HCT116 (cell line): ENCODE measurements around the gene LYSMD4. TPM values are rescaled to one million over a fixed set of nuclear protein-coding genes. Genes with fewer than 3 reads are reported as not detected.

Source experiments
- ATAC-seq: fragments of 200-7000 bp; cut with Tn5 transposase; 2 replicates; pipeline ENCODE4 v1.9.1; 2020; ENCODE audit warnings: mild to moderate bottlenecking, moderate library complexity
- BruUV-seq: library from RNA; stranded (reverse); fragments of 400-500 nt; replicated peaks from 2 replicates; lab custom pipeline; 2021; lab: Mats Ljungman, UMichigan
- CTCF ChIA-PET: fragments of 300-600 bp; sonication (Branson Sonifier 250); formaldehyde crosslinking; loops from one replicate; lab custom pipeline; 2021; ENCODE audit warnings: antibody characterized with exemption; lab: Charles Lee
- POLR2A ChIA-PET: fragments of 300-600, 350-600 bp; sonication (Branson Sonifier 250); formaldehyde crosslinking; loops from one replicate; lab custom pipeline; 2021; ENCODE audit warnings: antibody characterized with exemption; lab: Charles Lee
- RAD21 ChIA-PET, 2 experiments: fragments of 300-600 bp; sonication (Branson Sonifier 250); formaldehyde crosslinking; loops; one replicate each; lab custom pipeline; 2023; ENCODE audit warnings: low total read pairs in 2 of 2; ENCODE audit not compliant: uncharacterized antibody in 2 of 2, unreplicated experiment in 2 of 2, low non-redundant PET in 1 of 2; lab: Charles Lee
- DNase-seq: peaks from one replicate; pipeline ENCODE4 v3.0.0-alpha.2; 2010; ENCODE audit warnings: low read depth, low spot score
- H2AFZ ChIP-seq: fragments of 200-600 bp; shearing (Covaris generic), sonication (generic); 2 replicates; pipeline ENCODE4 v1.6.1; 2017; ENCODE audit warnings: low read depth, mixed run types, mixed read lengths, antibody characterized with exemption, low read length; ENCODE audit not compliant: poor library complexity, severe bottlenecking
- H3K27ac ChIP-seq: 2 replicates; pipeline ENCODE4 v1.5.1; 2012; ENCODE audit warnings: low read depth, low read length
- H3K27me3 ChIP-seq: fragments of 200-600 bp; sonication (generic); 2 replicates; pipeline ENCODE4 v1.6.1; 2016; ENCODE audit warnings: mixed run types, low read length, mixed read lengths; ENCODE audit not compliant: insufficient read depth
- H3K36me3 ChIP-seq, 2 experiments: fragments of 200-500 bp in 1 of 2; fragments of 200-600 bp in 1 of 2; sonication (Bioruptor generic) in 1 of 2; sonication (generic) in 1 of 2; 2 replicates each; pipeline versions ENCODE4 v1.5.1 to v1.6.1; 2014 to 2016; ENCODE audit warnings: low read length in 2 of 2, inconsistent platforms in 1 of 2, mixed read lengths in 1 of 2, mixed run types in 1 of 2; ENCODE audit not compliant: insufficient read depth in 2 of 2, control insufficient read depth in 1 of 2
- H3K4me1 ChIP-seq, 2 experiments: fragments of 200-600 bp in 1 of 2; sonication (generic) in 1 of 2; 2 replicates each; pipeline versions ENCODE4 v1.5.1 to v1.6.1; 2012 to 2017; ENCODE audit warnings: low read length in 2 of 2, inconsistent platforms in 1 of 2, mild to moderate bottlenecking in 1 of 2, mixed read lengths in 1 of 2, mixed run types in 1 of 2, moderate library complexity in 1 of 2; ENCODE audit not compliant: insufficient read depth in 2 of 2, control insufficient read depth in 1 of 2
- H3K4me2 ChIP-seq: fragments of 200-600 bp; sonication (generic); 2 replicates; pipeline ENCODE4 v1.6.1; 2017; ENCODE audit warnings: mixed run types, low read length, mixed read lengths
- H3K4me3 ChIP-seq, 2 experiments: fragments of 200-600 bp in 1 of 2; sonication (generic) in 1 of 2; replicated peaks in 1 of 2; 2 replicates each; pipeline ENCODE4 v1.5.1; 2011 to 2016; ENCODE audit warnings: low read length in 2 of 2, control low read depth in 1 of 2, low read depth in 1 of 2, mild to moderate bottlenecking in 1 of 2, mixed read lengths in 1 of 2, mixed run types in 1 of 2
- H3K79me2 ChIP-seq: fragments of 200-600 bp; sonication (generic); 2 replicates; pipeline ENCODE4 v1.6.1; 2017; ENCODE audit warnings: mild to moderate bottlenecking, mixed run types, low read length, moderate library complexity, mixed read lengths; ENCODE audit not compliant: insufficient read depth
- H3K9ac ChIP-seq: fragments of 200-600 bp; sonication (generic); 2 replicates; pipeline ENCODE4 v1.6.1; 2016; ENCODE audit warnings: low read length, mixed read lengths
- H3K9me2 ChIP-seq: fragments of 200-600 bp; sonication (generic), shearing (Covaris generic); 2 replicates; pipeline ENCODE4 v1.6.1; 2017; ENCODE audit warnings: mixed run types, mild to moderate bottlenecking, moderate library complexity; ENCODE audit not compliant: insufficient read depth
- H3K9me3 ChIP-seq, 2 experiments: fragments of 200-500 bp in 1 of 2; fragments of 200-600 bp in 1 of 2; sonication (Bioruptor generic) in 1 of 2; sonication (generic) in 1 of 2; 2 replicates each; pipeline ENCODE4 v1.6.1; 2014 to 2017; ENCODE audit warnings: low read length in 2 of 2, mixed read lengths in 2 of 2, inconsistent platforms in 1 of 2, low read depth in 1 of 2, mild to moderate bottlenecking in 1 of 2, mixed run types in 1 of 2, moderate library complexity in 1 of 2; ENCODE audit not compliant: control insufficient read depth in 1 of 2, insufficient read depth in 1 of 2
- H4K20me1 ChIP-seq: fragments of 200-600 bp; sonication (generic), shearing (Covaris generic); 2 replicates; pipeline ENCODE4 v1.6.1; 2017; ENCODE audit warnings: mixed run types, mild to moderate bottlenecking, moderate library complexity; ENCODE audit not compliant: insufficient read depth
- ATF3 ChIP-seq: IDR thresholded peaks from 2 replicates; pipeline ENCODE4 v1.6.1; 2012
- CBX3 ChIP-seq: IDR thresholded peaks from 2 replicates; pipeline ENCODE4 v1.6.1; 2012; ENCODE audit warnings: low read depth
- CEBPB ChIP-seq: IDR thresholded peaks from 2 replicates; pipeline ENCODE4 v1.6.1; 2012; ENCODE audit warnings: low read depth
- CTCF ChIP-seq, 3 experiments: fragments of 200-600 bp in 1 of 3; sonication (generic) in 1 of 3; IDR thresholded peaks in 2 of 3; conservative IDR thresholded peaks in 1 of 3; 2 replicates each; pipeline ENCODE4 v1.5.1; 2012 to 2017; ENCODE audit warnings: low read depth in 2 of 3, low read length in 2 of 3, antibody characterized with exemption in 1 of 3, borderline replicate concordance in 1 of 3, control low read depth in 1 of 3, mild to moderate bottlenecking in 1 of 3, mixed read lengths in 1 of 3, mixed run types in 1 of 3, moderate library complexity in 1 of 3; ENCODE audit not compliant: insufficient read depth in 1 of 3
- ELF1 ChIP-seq: IDR thresholded peaks from 2 replicates; pipeline ENCODE4 v1.6.1; 2012; ENCODE audit warnings: low read depth, borderline replicate concordance
- EZH2 ChIP-seq: fragments of 200-600 bp; sonication (generic); IDR thresholded peaks from 2 replicates; pipeline ENCODE4 v1.6.1; 2017; ENCODE audit warnings: antibody characterized with exemption, mixed run types
- EZH2phosphoT487 ChIP-seq: fragments of 200-600 bp; IDR thresholded peaks from 2 replicates; pipeline ENCODE4 v1.6.1; 2018; ENCODE audit warnings: antibody characterized with exemption, borderline replicate concordance
- FOSL1 ChIP-seq: IDR thresholded peaks from 2 replicates; pipeline ENCODE4 v1.6.1; 2012; ENCODE audit warnings: low read depth
- JUND ChIP-seq: IDR thresholded peaks from 2 replicates; pipeline ENCODE4 v1.6.1; 2012
- POLR2A ChIP-seq: IDR thresholded peaks from 2 replicates; pipeline ENCODE4 v1.7.0; 2011; ENCODE audit warnings: borderline replicate concordance; ENCODE audit not compliant: insufficient read depth, insufficient read length; ENCODE audit errors: extremely low read depth
- POLR2AphosphoS5 ChIP-seq: IDR thresholded peaks from 2 replicates; pipeline ENCODE4 v1.6.1; 2011; ENCODE audit warnings: mild to moderate bottlenecking, low read depth, low read length, moderate library complexity
- RAD21 ChIP-seq: IDR thresholded peaks from 2 replicates; pipeline ENCODE4 v1.6.1; 2012; ENCODE audit warnings: low read depth, mild to moderate bottlenecking
- REST ChIP-seq: IDR thresholded peaks from 2 replicates; pipeline ENCODE4 v1.6.1; 2012; ENCODE audit warnings: low read depth
- SIN3A ChIP-seq: IDR thresholded peaks from 2 replicates; pipeline ENCODE4 v1.6.1; 2012; ENCODE audit warnings: low read depth
- SP1 ChIP-seq: IDR thresholded peaks from 2 replicates; pipeline ENCODE4 v1.6.1; 2012; ENCODE audit warnings: low read depth
- SRF ChIP-seq: IDR thresholded peaks from 2 replicates; pipeline ENCODE4 v1.6.1; 2012; ENCODE audit warnings: low read depth
- TCF7L2 ChIP-seq: IDR thresholded peaks from 2 replicates; pipeline ENCODE4 v1.7.0; 2011; ENCODE audit warnings: borderline replicate concordance, inconsistent platforms; ENCODE audit not compliant: insufficient read depth, insufficient read length; ENCODE audit errors: extremely low read depth
- YY1 ChIP-seq: IDR thresholded peaks from 2 replicates; pipeline ENCODE4 v1.6.1; 2011; ENCODE audit warnings: low read length, low read depth, moderate library complexity, mild to moderate bottlenecking; ENCODE audit not compliant: insufficient replicate concordance; ENCODE audit errors: extremely low read depth
- ZFX ChIP-seq: fragments of 450-650 bp; IDR thresholded peaks from 2 replicates; pipeline ENCODE4 v1.6.1; 2017
- intact Hi-C: fragments of 100-400 bp; cut with micrococcal nuclease; formaldehyde crosslinking; loops from 2 replicates; pipeline ENCODE4 v1.10.0; 2022
- total RNA-seq: library from RNA; stranded (reverse); gene quantifications from one replicate; pipeline ENCODE4 v1.2.1, GENCODE V29; 2021; ENCODE audit not compliant: unreplicated experiment
- TF ChIP-seq, protein P1 (sequence below): IDR thresholded peaks from 2 replicates; pipeline ENCODE4 v1.6.1; 2011; ENCODE audit warnings: mild to moderate bottlenecking, low read length, moderate library complexity; ENCODE audit not compliant: insufficient replicate concordance; ENCODE audit errors: extremely low read depth

The LYSMD4 gene
- total RNA-seq, 1 experiment from 2014 or later, result 8.6 TPM

GRCh38 chr15:99777144-99777543, 43.9 kb upstream of the LYSMD4 start:
- H3K27me3 ChIP-seq, result peaks cover 3% of the 10 kb centered on the region; the same call in 1 of the 2 replicates
- no peak overlapping the region for H3K4me3 ChIP-seq
- H3K79me2 ChIP-seq, result no peaks in the 10 kb centered on the region
- H3K9me2 ChIP-seq, result no peaks in the 10 kb centered on the region
- no peaks in the 10 kb centered on the region for H3K9me3 ChIP-seq
- no peaks in the 10 kb centered on the region for H4K20me1 ChIP-seq
- no TSS peak for BruUV-seq
- POLR2A ChIA-PET, result no interaction called here
- H3K27ac ChIP-seq, result no peak overlapping the region
- intact Hi-C loops, result no loop called here
- TF ChIP-seq FOSL1 (no peak), CBX3 (no peak), REST (no peak), ELF1 (no peak), EZH2phosphoT487 (no peak), YY1 (no peak), JUND (no peak), RAD21 (no peak), TCF7L2 (no peak), CEBPB (no peak), CTCF (IDR thresholded peaks at IDR 0.05 in 2 of 3, conservative IDR thresholded peaks at IDR 0.05 in 1 of 3; ENCODE audit: borderline replicate concordance in 1 of 3, insufficient read depth in 1 of 3, low read depth in 2 of 3, low read length in 2 of 3) (no peak), SRF (no peak), POLR2A (no peak), ATF3 (no peak), POLR2AphosphoS5 (no peak), EZH2 (no peak), SIN3A (no peak), SP1 (no peak), ZFX (no peak)
- TF ChIP-seq, protein P1, sequence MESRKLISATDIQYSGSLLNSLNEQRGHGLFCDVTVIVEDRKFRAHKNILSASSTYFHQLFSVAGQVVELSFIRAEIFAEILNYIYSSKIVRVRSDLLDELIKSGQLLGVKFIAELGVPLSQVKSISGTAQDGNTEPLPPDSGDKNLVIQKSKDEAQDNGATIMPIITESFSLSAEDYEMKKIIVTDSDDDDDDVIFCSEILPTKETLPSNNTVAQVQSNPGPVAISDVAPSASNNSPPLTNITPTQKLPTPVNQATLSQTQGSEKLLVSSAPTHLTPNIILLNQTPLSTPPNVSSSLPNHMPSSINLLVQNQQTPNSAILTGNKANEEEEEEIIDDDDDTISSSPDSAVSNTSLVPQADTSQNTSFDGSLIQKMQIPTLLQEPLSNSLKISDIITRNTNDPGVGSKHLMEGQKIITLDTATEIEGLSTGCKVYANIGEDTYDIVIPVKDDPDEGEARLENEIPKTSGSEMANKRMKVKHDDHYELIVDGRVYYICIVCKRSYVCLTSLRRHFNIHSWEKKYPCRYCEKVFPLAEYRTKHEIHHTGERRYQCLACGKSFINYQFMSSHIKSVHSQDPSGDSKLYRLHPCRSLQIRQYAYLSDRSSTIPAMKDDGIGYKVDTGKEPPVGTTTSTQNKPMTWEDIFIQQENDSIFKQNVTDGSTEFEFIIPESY, result no peak
- TF ChIP-seq, all 23 proteins: peak for 0
- Histone ChIP-seq H3K4me1 (no peaks in the 10 kb centered on the region), H3K36me3 (no peaks in the 10 kb centered on the region), H3K9ac (no peak overlapping the region), H3K4me2 (no peak overlapping the region), H2AFZ (no peak overlapping the region)
- no peak for ATAC-seq
- ChIA-PET RAD21 (no interaction called here), CTCF (no interaction called here)
- DNase-seq, result no peak
